Measurements from ENCODE around the gene MYO1B. TPM values are rescaled to one million over a fixed set of nuclear protein-coding genes. Genes with fewer than 3 reads are reported as not detected.

MYO1B gene
- total and polyA plus RNA-seq, 2 experiments from 2014 or later = 126 to 197 TPM

DNA sequence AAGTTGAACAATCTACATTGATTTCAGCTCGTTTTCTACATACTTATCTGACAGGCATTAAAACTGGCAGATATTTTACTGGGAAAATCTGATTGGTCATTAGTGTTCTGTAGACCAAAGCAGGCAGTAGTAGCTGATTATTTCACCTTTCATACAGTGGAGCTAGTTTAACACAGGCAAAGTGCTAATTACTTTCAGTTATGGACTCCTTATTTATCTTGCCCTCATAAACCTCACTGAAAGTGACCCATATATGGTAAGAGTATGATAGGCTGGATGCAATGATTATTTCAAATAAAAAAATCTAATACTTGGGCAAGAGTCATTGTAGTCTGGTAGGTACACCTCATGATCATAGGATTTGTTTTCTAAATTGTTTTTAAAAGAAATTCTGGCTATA is 129.7 kb downstream of the MYO1B start:
- peaks cover 44% of the 10 kb centered on the region for H3K36me3 ChIP-seq (ENCODE audit: low read depth)
- no peak overlapping the region for H3K27ac ChIP-seq
- TF ChIP-seq EZH2phosphoT487 (IDR thresholded peaks at IDR 0.05; ENCODE audit: insufficient read depth, low read depth) = no peak
- TF ChIP-seq EZH2 (IDR thresholded peaks at IDR 0.05; ENCODE audit: insufficient read depth, poor library complexity, severe bottlenecking) = no peak
- no peak for DNase-seq
- no peak overlapping the region for H3K4me3 ChIP-seq
- H3K27me3 ChIP-seq (replicated peaks; ENCODE audit: insufficient read depth) = no peaks in the 10 kb centered on the region
- no peaks in the 10 kb centered on the region for H3K9me3 ChIP-seq (ENCODE audit: low read depth)
- in situ Hi-C loops (cut with MboI) = no loop called here
- H2AFZ ChIP-seq = no peak overlapping the region
- no peaks in the 10 kb centered on the region for H3K9me2 ChIP-seq (ENCODE audit: insufficient read depth)
- peaks cover 34% of the 10 kb centered on the region for H3K79me2 ChIP-seq (ENCODE audit: insufficient read depth)
- H4K20me1 ChIP-seq (ENCODE audit: insufficient read depth) = no peaks in the 10 kb centered on the region
- peaks cover 32% of the 10 kb centered on the region for H3F3A ChIP-seq (ENCODE audit: insufficient read depth)
- WGBS, 2 experiments (ENCODE audit: low coverage in 1 of 2, low lambda C conversion rate in 2 of 2, missing lambda C conversion rate in 2 of 2) = 94 to 95% methylated on average over 1 of the region's 1 CpG
- H3K4me2 ChIP-seq (ENCODE audit: unreplicated experiment) = no peak overlapping the region
- peaks cover 34% of the 10 kb centered on the region for H3K4me1 ChIP-seq (ENCODE audit: insufficient read depth)
- no peak overlapping the region for H3K9ac ChIP-seq

GRCh38 chr2:191376981-191377629 is 131.9 kb downstream of the MYO1B start:
- H3K9ac ChIP-seq = peak overlapping the region; percentile 5
- H3K36me3 ChIP-seq (ENCODE audit: low read depth) = peaks cover 41% of the 10 kb centered on the region
- WGBS, 2 experiments (ENCODE audit: low coverage in 1 of 2, low lambda C conversion rate in 2 of 2, missing lambda C conversion rate in 2 of 2) = 49 to 54% methylated on average over 3 of the region's 3 CpGs
- H3K9me3 ChIP-seq (ENCODE audit: low read depth) = no peaks in the 10 kb centered on the region
- H3K9me2 ChIP-seq (ENCODE audit: insufficient read depth) = no peaks in the 10 kb centered on the region
- no peak for TF ChIP-seq EZH2 (IDR thresholded peaks at IDR 0.05; ENCODE audit: insufficient read depth, poor library complexity, severe bottlenecking)
- no peak for TF ChIP-seq EZH2phosphoT487 (IDR thresholded peaks at IDR 0.05; ENCODE audit: insufficient read depth, low read depth)
- H3K4me3 ChIP-seq = no peak overlapping the region
- DNase-seq = peak; percentile 96
- no peaks in the 10 kb centered on the region for H3K27me3 ChIP-seq (replicated peaks; ENCODE audit: insufficient read depth)
- no peaks in the 10 kb centered on the region for H4K20me1 ChIP-seq (ENCODE audit: insufficient read depth)
- peak overlapping the region; percentile 57 for H3K4me2 ChIP-seq (ENCODE audit: unreplicated experiment)
- peaks cover 26% of the 10 kb centered on the region for H3F3A ChIP-seq (ENCODE audit: insufficient read depth)
- no peak overlapping the region for H2AFZ ChIP-seq
- H3K27ac ChIP-seq = peak overlapping the region; percentile 61
- H3K79me2 ChIP-seq (ENCODE audit: insufficient read depth) = peaks cover 44% of the 10 kb centered on the region
- in situ Hi-C loops (cut with MboI) = no loop called here
- H3K4me1 ChIP-seq (ENCODE audit: insufficient read depth) = peaks cover 35% of the 10 kb centered on the region

- Histone ChIP-seq H2AFZ (no peak overlapping the region), H4K20me1 (ENCODE audit: insufficient read depth) (no peaks in the 10 kb centered on the region), H3K79me2 (ENCODE audit: insufficient read depth) (peaks cover 44% of the 10 kb centered on the region), H3F3A (ENCODE audit: insufficient read depth) (peaks cover 35% of the 10 kb centered on the region), H3K36me3 (ENCODE audit: low read depth) (peaks cover 48% of the 10 kb centered on the region), H3K4me3 (no peak overlapping the region), H3K9me3 (ENCODE audit: low read depth) (no peaks in the 10 kb centered on the region), H3K27ac (no peak overlapping the region), H3K9ac (no peak overlapping the region), H3K27me3 (replicated peaks; ENCODE audit: insufficient read depth) (no peaks in the 10 kb centered on the region), H3K9me2 (ENCODE audit: insufficient read depth) (no peaks in the 10 kb centered on the region), H3K4me1 (ENCODE audit: insufficient read depth) (peaks cover 43% of the 10 kb centered on the region), H3K4me2 (ENCODE audit: unreplicated experiment) (no peak overlapping the region)
- in situ Hi-C loops (cut with MboI) = no loop called here
- TF ChIP-seq EZH2phosphoT487 (IDR thresholded peaks at IDR 0.05; ENCODE audit: insufficient read depth, low read depth) = no peak
- TF ChIP-seq EZH2 (IDR thresholded peaks at IDR 0.05; ENCODE audit: insufficient read depth, poor library complexity, severe bottlenecking) = no peak
- DNase-seq = no peak
Measured at GRCh38 chr2:191379375-191379774, 134.2 kb downstream of the MYO1B start.

- Histone ChIP-seq H3K27ac (no peak overlapping the region), H3K27me3 (replicated peaks; ENCODE audit: insufficient read depth) (no peaks in the 10 kb centered on the region), H3K79me2 (ENCODE audit: insufficient read depth) (peaks cover 38% of the 10 kb centered on the region), H4K20me1 (ENCODE audit: insufficient read depth) (no peaks in the 10 kb centered on the region), H2AFZ (no peak overlapping the region), H3F3A (ENCODE audit: insufficient read depth) (peaks cover 51% of the 10 kb centered on the region), H3K36me3 (ENCODE audit: low read depth) (peaks cover 60% of the 10 kb centered on the region), H3K9me2 (ENCODE audit: insufficient read depth) (no peaks in the 10 kb centered on the region), H3K4me3 (no peak overlapping the region), H3K4me2 (ENCODE audit: unreplicated experiment) (no peak overlapping the region), H3K9me3 (ENCODE audit: low read depth) (no peaks in the 10 kb centered on the region), H3K9ac (no peak overlapping the region), H3K4me1 (ENCODE audit: insufficient read depth) (peaks cover 57% of the 10 kb centered on the region)
- peak; percentile 38 for DNase-seq
- TF ChIP-seq EZH2 (IDR thresholded peaks at IDR 0.05; ENCODE audit: insufficient read depth, poor library complexity, severe bottlenecking) (no peak), EZH2phosphoT487 (IDR thresholded peaks at IDR 0.05; ENCODE audit: insufficient read depth, low read depth) (no peak)
- in situ Hi-C loops (cut with MboI) = no loop called here
- WGBS, 2 experiments (ENCODE audit: low coverage in 1 of 2, low lambda C conversion rate in 2 of 2, missing lambda C conversion rate in 2 of 2) = 76 to 80% methylated on average over 1 of the region's 1 CpG
Measured at GRCh38 chr2:191382801-191383200, 137.6 kb downstream of the MYO1B start.

Measured in GM23248 (cell line).